Erythroblast (primary cell): ENCODE data around the gene HAND1.

Source experiments
- GATA1 ChIP-seq: IDR thresholded peaks from 2 replicates; pipeline ENCODE4 v1.6.1; 2011; ENCODE audit warnings: low read depth, mild to moderate bottlenecking, control low read depth, low read length, moderate library complexity
- POLR2A ChIP-seq: IDR thresholded peaks from 2 replicates; pipeline ENCODE4 v1.6.1; 2011; ENCODE audit warnings: mild to moderate bottlenecking, low read length

GRCh38 chr5:154502180-154502579 lies 24.2 kb upstream of the HAND1 start:
- TF ChIP-seq POLR2A (no peak), GATA1 (no peak)
